B cell (primary cell): ENCODE results near the gene ACBD3.

Experiments used
- CTCF ChIP-seq: fragments of 200-600 bp; IDR thresholded peaks from one replicate; pipeline ENCODE4 v1.8.0; 2022; ENCODE audit warnings: antibody characterized with exemption, mild to moderate bottlenecking
- EZH2 ChIP-seq: IDR thresholded peaks from 2 replicates; pipeline ENCODE4 v1.6.1; 2012; ENCODE audit warnings: borderline replicate concordance, low read depth, mild to moderate bottlenecking, moderate library complexity, low read length; ENCODE audit not compliant: insufficient read depth, poor library complexity, severe bottlenecking

GRCh38 chr1:226126824-226127569, 59.5 kb downstream of the ACBD3 start:
- TF ChIP-seq CTCF (no peak), EZH2 (no peak)
